ENCODE measurements around the gene TSPAN4.

TSPAN4 gene

GRCh38 chr11:911031-911889 is 68.6 kb downstream of the TSPAN4 start:
- peak; percentile 43 for DNase-seq (ENCODE audit: low read depth)

- DNase-seq (ENCODE audit: low read depth), result no peak
Measured at GRCh38 chr11:911890-912219, 69.2 kb downstream of the TSPAN4 start.

- no peak for DNase-seq (ENCODE audit: low read depth)
Measured at GRCh38 chr11:912266-912665, 69.6 kb downstream of the TSPAN4 start.

- no peak for DNase-seq (ENCODE audit: low read depth)
Measured at GRCh38 chr11:913043-913442, 70.4 kb downstream of the TSPAN4 start.

- no peak for DNase-seq (ENCODE audit: low read depth)
Measured at GRCh38 chr11:914204-914603, 71.6 kb downstream of the TSPAN4 start.

GRCh38 chr11:914747-915501 is 72.3 kb downstream of the TSPAN4 start:
- DNase-seq (ENCODE audit: low read depth), result no peak

Measured in fibroblast of gingiva (primary cell).